Measurements from ENCODE around the gene HECTD4.

GRCh38 chr12:112178796-112179195 is 203.4 kb downstream of the HECTD4 start:
- TF ChIP-seq POLR2A (IDR thresholded peaks at IDR 0.05; ENCODE audit: low read length) (no peak), GATA1 (IDR thresholded peaks at IDR 0.05; ENCODE audit: low read depth, low read length) (no peak)

All from erythroblast (primary cell).